Hindlimb muscle (tissue), 1 donor: ENCODE data around the gene DRD5. TPM values are rescaled to one million over a fixed set of nuclear protein-coding genes. Genes with fewer than 3 reads are reported as not detected.
"Not testable (repeated sequence)": the region's sequence is repeated elsewhere in the genome, so short reads cannot be mapped to it uniquely, and the experiment has no call there.

Experiments used
- DNase-seq: peaks from one replicate; pipeline ENCODE4 v3.0.0-alpha.2; 2013
- polyA plus RNA-seq: library from polyadenylated mRNA; unstranded; fragments of 120-200 nt; gene quantifications from one replicate; pipeline ENCODE4 v1.2.1, GENCODE V29; 2013; ENCODE audit not compliant: insufficient read length

Gene DRD5
- polyA plus RNA-seq: 0.44 TPM

- DNase-seq: no peak
These were observed at the start of gene DRD5 for GRCh38 chr4:9781343-9782135. Gene DRD5 (plus strand): TSS chr4:9781634. CDS start chr4:9782030, 396 bp downstream.

GRCh38 chr4:9732256-9732655 lies 49.2 kb upstream of the DRD5 start:
- DNase-seq: not testable (repeated sequence)

GRCh38 chr4:9735515-9735914 lies 45.9 kb upstream of the DRD5 start:
- no peak for DNase-seq

- DNase-seq: not testable (repeated sequence)
These were observed 44.2 kb upstream of the DRD5 start for GRCh38 chr4:9737280-9737679.

- DNase-seq: not testable (repeated sequence)
These were observed 37.6 kb upstream of the DRD5 start for GRCh38 chr4:9743789-9744188.

- no peak for DNase-seq
These were observed 35.7 kb upstream of the DRD5 start for GRCh38 chr4:9745782-9746181.

GRCh38 chr4:9758641-9759317 lies 22.7 kb upstream of the DRD5 start:
- no peak for DNase-seq

GRCh38 chr4:9762823-9763475 lies 18.5 kb upstream of the DRD5 start:
- DNase-seq: peak; percentile 74

GRCh38 chr4:9764155-9764696 lies 17.2 kb upstream of the DRD5 start:
- DNase-seq: no peak

GRCh38 chr4:9765091-9765490 lies 16.3 kb upstream of the DRD5 start:
- DNase-seq: no peak

- no peak for DNase-seq
These were observed 12.1 kb upstream of the DRD5 start for GRCh38 chr4:9769321-9769720.

- DNase-seq: no peak
These were observed 10.4 kb upstream of the DRD5 start for GRCh38 chr4:9771034-9771433.

- no peak for DNase-seq
These were observed 8.0 kb upstream of the DRD5 start for GRCh38 chr4:9773471-9773870.

- no peak for DNase-seq
These were observed 652 bp downstream of the DRD5 start for GRCh38 chr4:9782136-9782436.

- not testable (repeated sequence) for DNase-seq
These were observed 4.5 kb downstream of the DRD5 start for GRCh38 chr4:9785891-9786290.

- DNase-seq: no peak
These were observed 10.9 kb downstream of the DRD5 start for GRCh38 chr4:9792381-9792780.

- DNase-seq: not testable (repeated sequence)
These were observed 15.2 kb downstream of the DRD5 start for GRCh38 chr4:9796641-9797040.

GRCh38 chr4:9800848-9801247 lies 19.4 kb downstream of the DRD5 start:
- DNase-seq: no peak

GRCh38 chr4:9804918-9805317 lies 23.5 kb downstream of the DRD5 start:
- no peak for DNase-seq

- DNase-seq: no peak
These were observed 26.6 kb downstream of the DRD5 start for GRCh38 chr4:9808077-9808476.

- DNase-seq: no peak
These were observed 30.4 kb downstream of the DRD5 start for GRCh38 chr4:9811806-9812205.

- no peak for DNase-seq
These were observed 31.3 kb downstream of the DRD5 start for GRCh38 chr4:9812501-9813340.
